Vagina (tissue), 2 donors: ENCODE measurements around the gene PCDH1. TPM values are rescaled to one million over a fixed set of nuclear protein-coding genes. Genes with fewer than 3 reads are reported as not detected.

ENCODE experiments used
- DNase-seq, 2 donors: peaks; one replicate each; pipeline ENCODE4 v3.0.0-alpha.2; 2017; ENCODE audit errors: extremely low spot score in 2 of 2
- H3K27ac ChIP-seq: fragments of 200-600 bp; sonication (generic); one replicate; pipeline ENCODE4 v1.5.1; 2019
- H3K27me3 ChIP-seq: fragments of 200-600 bp; sonication (generic); one replicate; pipeline ENCODE4 v1.5.1; 2019
- H3K36me3 ChIP-seq, 2 donors: fragments of 200-600 bp; sonication (generic); one replicate each; pipeline ENCODE4 v1.5.1; 2017 to 2019
- H3K4me1 ChIP-seq: fragments of 200-600 bp; sonication (generic); one replicate; pipeline ENCODE4 v1.5.1; 2019
- H3K4me3 ChIP-seq, 2 donors: fragments of 200-600 bp; sonication (generic); 1 replicate in 1 of 2; 2 replicates in 1 of 2; pipeline ENCODE4 v1.5.1; 2016 to 2019
- H3K9me3 ChIP-seq: fragments of 200-600 bp; sonication (generic); one replicate; pipeline ENCODE4 v1.5.1; 2019
- CTCF ChIP-seq, 3 experiments: fragments of 450-650 bp in 2 of 3; fragments of 200-600 bp in 1 of 3; sonication (generic) in 1 of 3; IDR thresholded peaks; one replicate each; pipeline ENCODE4 v1.5.1; 2017 to 2019; ENCODE audit warnings: antibody characterized with exemption in 3 of 3, mild to moderate bottlenecking in 2 of 3, moderate library complexity in 2 of 3
- POLR2A ChIP-seq, 2 donors: fragments of 450-650 bp; IDR thresholded peaks; one replicate each; pipeline ENCODE4 v1.6.1; 2017; ENCODE audit warnings: antibody characterized with exemption in 2 of 2, mild to moderate bottlenecking in 2 of 2, moderate library complexity in 2 of 2
- POLR2AphosphoS5 ChIP-seq, 2 donors: sonication (generic); formaldehyde crosslinking; IDR thresholded peaks; one replicate each; pipeline ENCODE4 v1.9.0; 2017; ENCODE audit warnings: antibody characterized with exemption in 2 of 2, mild to moderate bottlenecking in 2 of 2, low read depth in 1 of 2; ENCODE audit not compliant: insufficient read depth in 1 of 2
- intact Hi-C: fragments of 100-400 bp; cut with DNase I; formaldehyde crosslinking; loops from one replicate; pipeline ENCODE4 v1.15.1; 2023
- total RNA-seq: library from RNA; depleted of rRNA; stranded (reverse); fragments of >200 nt; gene quantifications from one replicate; pipeline ENCODE4 v1.2.3, GENCODE V29; 2016

The PCDH1 gene
- total RNA-seq, 1 donor from 2014 or later = 38.8 TPM

DNA sequence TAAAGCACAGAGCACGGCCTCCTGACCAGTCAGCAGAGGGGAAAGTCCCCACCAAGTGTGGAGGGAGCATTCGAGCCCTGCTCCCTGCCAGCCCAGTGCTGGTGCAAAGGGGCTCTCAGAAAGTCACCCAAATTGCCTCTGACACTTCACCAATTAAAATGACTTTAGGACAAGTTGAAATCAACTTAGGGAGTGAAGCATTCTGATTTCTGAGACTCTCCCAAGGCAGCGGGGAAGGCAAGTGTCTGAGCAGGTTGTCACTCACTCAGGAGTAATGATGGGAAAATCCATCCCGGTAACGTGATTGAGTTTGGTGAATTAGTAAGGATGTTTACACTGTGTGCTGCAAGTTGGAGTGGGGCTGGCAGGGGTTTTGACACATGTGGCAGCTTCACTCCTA lies 73.7 kb downstream of the PCDH1 start:
- intact Hi-C loops = no loop called here
- no peaks in the 10 kb centered on the region for H3K4me1 ChIP-seq
- no peak overlapping the region for H3K4me3 ChIP-seq
- no peaks in the 10 kb centered on the region for H3K36me3 ChIP-seq
- TF ChIP-seq POLR2AphosphoS5 (IDR thresholded peaks at IDR 0.05; ENCODE audit: insufficient read depth in 1 of 2, low read depth in 1 of 2) = no peak
- no peak for TF ChIP-seq CTCF (IDR thresholded peaks at IDR 0.05)
- TF ChIP-seq POLR2A (IDR thresholded peaks at IDR 0.05) = no peak
- no peak for DNase-seq
- no peak overlapping the region for H3K27ac ChIP-seq
- no peaks in the 10 kb centered on the region for H3K27me3 ChIP-seq
- H3K9me3 ChIP-seq = no peaks in the 10 kb centered on the region

Other genes starting within 250 kb of the PCDH1 start
- 44.7 TPM for gene HDAC3, start 241.6 kb downstream of the PCDH1 start, total RNA-seq
- gene RELL2, start 241.4 kb downstream of the PCDH1 start, total RNA-seq = 5.6 TPM
- 42.2 TPM for gene FCHSD1, start 227.0 kb downstream of the PCDH1 start, total RNA-seq
- 13.3 TPM for gene ARAP3, start 196.2 kb downstream of the PCDH1 start, total RNA-seq
- 79.1 TPM for gene DELE1, start 45.5 kb upstream of the PCDH1 start, total RNA-seq
- gene PCDH12, start 79.8 kb upstream of the PCDH1 start, total RNA-seq = 3.2 TPM
- gene RNF14, start 90.7 kb upstream of the PCDH1 start, total RNA-seq = 37.8 TPM
- 25.3 TPM for gene GNPDA1, start 134.6 kb upstream of the PCDH1 start, total RNA-seq
- gene NDFIP1, start 230.4 kb upstream of the PCDH1 start, total RNA-seq = 178 TPM